ENCODE measurements around the gene PPARD. TPM values are rescaled to one million over a fixed set of nuclear protein-coding genes. Genes with fewer than 3 reads are reported as not detected.

Gene PPARD
- total RNA-seq, 4 donors from 2014 or later: 10.3 to 16.0 (median 13.3) TPM

DNA sequence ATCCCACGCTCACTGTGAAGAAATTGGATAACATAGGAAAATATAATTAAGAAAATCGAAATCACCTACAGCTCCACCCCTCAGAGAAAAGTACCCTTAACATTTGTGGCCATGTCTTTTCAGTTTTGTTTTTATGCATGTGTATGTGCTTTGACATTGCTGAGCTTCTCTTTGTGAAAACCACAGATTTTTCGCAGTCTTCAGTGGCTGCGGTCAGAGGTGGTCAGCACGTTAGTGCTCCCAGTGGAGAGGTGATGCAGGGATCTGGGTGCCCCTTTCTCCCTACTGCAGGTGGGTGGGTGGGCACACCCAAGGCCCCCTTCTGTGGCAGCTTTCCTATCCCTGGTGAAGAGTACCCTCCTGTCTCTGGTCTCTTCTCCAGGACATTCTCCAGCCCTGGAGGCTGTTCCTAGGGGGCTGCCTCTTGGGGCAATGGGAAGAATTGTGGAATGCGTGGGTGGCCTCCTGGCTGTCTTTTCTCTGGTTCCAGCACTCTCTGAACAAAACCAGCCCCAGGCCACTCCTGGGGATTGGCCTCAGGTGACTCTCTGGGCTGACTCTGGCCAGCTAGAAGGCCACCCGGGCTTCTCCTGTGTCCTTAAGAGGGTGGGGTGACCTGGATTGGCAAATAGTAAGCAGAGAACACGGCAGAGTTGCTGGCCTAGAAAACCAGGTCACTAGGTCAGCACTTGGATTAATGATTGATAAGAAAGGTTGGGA, 59.9 kb downstream of the PPARD start:
- TF ChIP-seq POLR2A (IDR thresholded peaks at IDR 0.05) (no peak), POLR2AphosphoS5 (IDR thresholded peaks at IDR 0.05) (no peak), EP300 (IDR thresholded peaks at IDR 0.05) (no peak)
- TF ChIP-seq, protein P1, sequence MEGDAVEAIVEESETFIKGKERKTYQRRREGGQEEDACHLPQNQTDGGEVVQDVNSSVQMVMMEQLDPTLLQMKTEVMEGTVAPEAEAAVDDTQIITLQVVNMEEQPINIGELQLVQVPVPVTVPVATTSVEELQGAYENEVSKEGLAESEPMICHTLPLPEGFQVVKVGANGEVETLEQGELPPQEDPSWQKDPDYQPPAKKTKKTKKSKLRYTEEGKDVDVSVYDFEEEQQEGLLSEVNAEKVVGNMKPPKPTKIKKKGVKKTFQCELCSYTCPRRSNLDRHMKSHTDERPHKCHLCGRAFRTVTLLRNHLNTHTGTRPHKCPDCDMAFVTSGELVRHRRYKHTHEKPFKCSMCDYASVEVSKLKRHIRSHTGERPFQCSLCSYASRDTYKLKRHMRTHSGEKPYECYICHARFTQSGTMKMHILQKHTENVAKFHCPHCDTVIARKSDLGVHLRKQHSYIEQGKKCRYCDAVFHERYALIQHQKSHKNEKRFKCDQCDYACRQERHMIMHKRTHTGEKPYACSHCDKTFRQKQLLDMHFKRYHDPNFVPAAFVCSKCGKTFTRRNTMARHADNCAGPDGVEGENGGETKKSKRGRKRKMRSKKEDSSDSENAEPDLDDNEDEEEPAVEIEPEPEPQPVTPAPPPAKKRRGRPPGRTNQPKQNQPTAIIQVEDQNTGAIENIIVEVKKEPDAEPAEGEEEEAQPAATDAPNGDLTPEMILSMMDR (IDR thresholded peaks at IDR 0.05): no peak
- Histone ChIP-seq H3K27me3 (no peaks in the 10 kb centered on the region), H3K4me1 (no peaks in the 10 kb centered on the region), H3K27ac (no peak overlapping the region), H3K36me3 (peaks cover 0 to 3% of the 10 kb centered on the region in 2 donors), H3K4me3 (no peak overlapping the region), H3K9me3 (no peaks in the 10 kb centered on the region)
- WGBS, 2 donors (ENCODE audit: low coverage in 1 of 2): 98 to 100% methylated on average over 5 to 6 of the region's 8 CpGs
- ATAC-seq: no peak

DNA sequence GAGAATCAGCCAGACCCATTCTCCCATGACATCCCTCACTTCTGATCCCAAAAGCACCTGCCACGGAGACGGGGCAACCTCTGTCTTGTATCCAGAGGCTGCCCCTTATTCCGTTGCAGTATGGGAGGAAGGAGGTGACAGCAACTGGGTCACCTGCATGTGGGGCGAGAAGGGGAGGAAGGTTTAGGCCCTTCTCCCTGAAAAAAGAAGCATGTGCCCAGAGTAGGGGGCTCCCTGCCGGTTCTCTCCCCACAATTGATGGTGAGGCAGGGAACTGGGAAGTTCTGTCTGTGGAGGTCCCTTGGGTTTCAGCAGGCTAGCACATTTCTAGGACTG, 60.5 kb downstream of the PPARD start:
- 93% methylated on average over 4 of the region's 5 CpGs; no CpG with 5 or more reads in 1 of the 2 donors for WGBS, 2 donors (ENCODE audit: low coverage in 1 of 2)

DNA sequence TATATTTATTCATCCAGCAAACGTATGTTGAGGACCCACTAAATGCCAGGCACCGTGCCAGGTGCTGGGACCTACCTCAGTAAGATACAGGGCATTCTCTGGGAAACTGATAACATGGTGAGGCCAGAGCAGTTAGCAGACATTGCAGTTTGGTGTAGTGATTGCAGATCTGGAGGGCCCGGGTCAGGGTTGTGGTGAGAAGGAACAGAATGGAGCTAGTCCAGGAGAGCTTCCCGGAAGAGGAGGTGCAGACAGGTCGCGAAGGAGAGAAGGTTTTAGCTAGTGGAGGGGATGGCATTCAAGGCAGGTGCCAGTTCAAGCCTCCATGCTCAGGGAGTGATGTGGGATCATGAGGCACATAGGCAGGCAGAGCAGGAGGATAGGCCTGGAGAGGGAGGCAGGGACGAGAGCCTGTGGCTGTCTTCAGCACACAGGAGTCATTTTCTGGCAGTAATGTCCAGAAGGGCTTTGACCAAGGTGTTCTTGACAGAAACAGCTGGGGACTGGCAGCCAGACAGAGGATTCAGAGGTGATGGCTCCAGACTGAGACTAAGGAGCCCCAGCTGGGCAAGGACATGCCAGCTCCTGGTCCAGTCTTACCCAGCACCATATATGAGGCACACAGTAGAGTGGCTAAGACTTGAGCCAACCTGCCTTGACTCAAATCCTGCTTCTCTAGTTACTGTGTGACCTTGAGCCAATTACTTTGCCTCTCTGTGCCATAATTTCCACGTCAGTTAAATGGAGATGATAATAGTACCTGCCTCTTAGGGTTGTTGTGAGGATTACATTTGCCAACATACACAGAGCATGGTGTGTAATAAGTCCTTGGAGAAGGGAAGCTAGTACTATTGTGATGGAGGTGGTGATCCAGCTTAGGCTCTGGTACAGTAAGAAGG, 61.4 kb downstream of the PPARD start:
- Histone ChIP-seq H3K4me3 (no peak overlapping the region), H3K9me3 (no peaks in the 10 kb centered on the region), H3K4me1 (no peaks in the 10 kb centered on the region), H3K27me3 (no peaks in the 10 kb centered on the region), H3K36me3 (no peaks in the 10 kb centered on the region), H3K27ac (no peak overlapping the region)
- WGBS, 2 donors (ENCODE audit: low coverage in 1 of 2): 71 to 91% methylated on average over 2 to 8 of the region's 8 CpGs
- ATAC-seq: no peak
- no peak for TF ChIP-seq POLR2A (IDR thresholded peaks at IDR 0.05)
- no peak for TF ChIP-seq POLR2AphosphoS5 (IDR thresholded peaks at IDR 0.05)
- no peak for TF ChIP-seq EP300 (IDR thresholded peaks at IDR 0.05)
- TF ChIP-seq, protein P1 (IDR thresholded peaks at IDR 0.05): no peak

More for the DNA sequence above, 60.5 kb downstream of the PPARD start:
- Histone ChIP-seq H3K36me3 (no peaks in the 10 kb centered on the region), H3K27ac (no peak overlapping the region), H3K4me1 (no peaks in the 10 kb centered on the region), H3K27me3 (no peaks in the 10 kb centered on the region), H3K9me3 (no peaks in the 10 kb centered on the region), H3K4me3 (no peak overlapping the region)
- TF ChIP-seq POLR2A (IDR thresholded peaks at IDR 0.05): no peak
- TF ChIP-seq, protein P1 (IDR thresholded peaks at IDR 0.05): no peak
- no peak for TF ChIP-seq POLR2AphosphoS5 (IDR thresholded peaks at IDR 0.05)
- TF ChIP-seq EP300 (IDR thresholded peaks at IDR 0.05): no peak
- ATAC-seq: no peak

DNA sequence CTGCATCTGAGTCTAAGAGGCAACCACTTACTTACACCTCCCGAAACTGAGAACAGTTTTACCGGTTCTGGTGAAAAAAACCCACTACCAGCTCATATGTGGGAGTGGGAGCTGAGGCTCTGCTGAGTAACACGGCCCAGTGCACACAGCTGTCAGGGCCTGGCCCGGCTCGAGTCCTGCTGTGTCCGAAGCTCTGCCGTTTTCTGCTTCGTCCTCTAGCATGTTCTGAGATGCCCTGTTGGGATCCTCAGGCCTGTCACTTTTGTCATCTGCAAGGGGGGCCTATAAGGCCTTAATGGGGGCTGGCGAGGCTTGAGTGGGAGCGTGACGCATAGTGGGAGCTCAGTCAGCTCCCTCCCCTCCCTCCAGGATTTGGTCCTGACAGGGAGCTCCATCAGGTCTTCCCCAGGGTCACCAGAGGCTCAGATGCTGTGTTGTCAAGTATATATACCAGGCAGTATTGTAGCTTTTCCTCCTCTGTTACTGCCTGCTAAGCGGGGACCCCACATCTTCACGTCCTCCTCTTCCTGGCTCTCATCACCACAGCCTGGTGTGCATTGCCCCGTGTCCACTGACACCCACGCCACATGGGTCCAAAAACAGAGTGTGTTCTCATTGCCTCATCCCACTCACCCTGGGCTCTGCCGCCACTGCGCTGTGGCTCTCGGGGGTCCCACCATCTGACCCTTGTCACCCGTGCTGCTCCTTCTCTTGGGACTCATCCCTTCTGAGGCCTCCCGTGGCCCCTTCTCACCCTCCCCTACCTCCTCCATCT, 64.5 kb downstream of the PPARD start:
- Histone ChIP-seq H3K27ac (no peak overlapping the region), H3K9me3 (no peaks in the 10 kb centered on the region), H3K4me1 (no peaks in the 10 kb centered on the region), H3K4me3 (no peak overlapping the region), H3K36me3 (peaks cover 0 to 16% of the 10 kb centered on the region in 2 donors), H3K27me3 (no peaks in the 10 kb centered on the region)
- 74 to 88% methylated on average over 9 to 10 of the region's 20 CpGs for WGBS, 2 donors (ENCODE audit: low coverage in 1 of 2)
- no peak for ATAC-seq
- TF ChIP-seq POLR2AphosphoS5 (IDR thresholded peaks at IDR 0.05) (no peak), EP300 (IDR thresholded peaks at IDR 0.05) (no peak), POLR2A (IDR thresholded peaks at IDR 0.05) (no peak)
- TF ChIP-seq, protein P1 (IDR thresholded peaks at IDR 0.05): no peak

Data from gastroesophageal sphincter (tissue), 4 donors.